WI38 (cell line): Measurements from ENCODE around the gene NR1D2.

Experiments used
- H3K4me3 ChIP-seq: 2 replicates; pipeline ENCODE4 v1.5.1; 2011; ENCODE audit warnings: low read depth, mild to moderate bottlenecking, control low read depth, low read length
- TF ChIP-seq, protein P1 (sequence below): IDR thresholded peaks from 2 replicates; pipeline ENCODE4 v1.5.1; 2012; ENCODE audit warnings: low read depth, mild to moderate bottlenecking, control low read depth, low read length

NR1D2 gene

DNA sequence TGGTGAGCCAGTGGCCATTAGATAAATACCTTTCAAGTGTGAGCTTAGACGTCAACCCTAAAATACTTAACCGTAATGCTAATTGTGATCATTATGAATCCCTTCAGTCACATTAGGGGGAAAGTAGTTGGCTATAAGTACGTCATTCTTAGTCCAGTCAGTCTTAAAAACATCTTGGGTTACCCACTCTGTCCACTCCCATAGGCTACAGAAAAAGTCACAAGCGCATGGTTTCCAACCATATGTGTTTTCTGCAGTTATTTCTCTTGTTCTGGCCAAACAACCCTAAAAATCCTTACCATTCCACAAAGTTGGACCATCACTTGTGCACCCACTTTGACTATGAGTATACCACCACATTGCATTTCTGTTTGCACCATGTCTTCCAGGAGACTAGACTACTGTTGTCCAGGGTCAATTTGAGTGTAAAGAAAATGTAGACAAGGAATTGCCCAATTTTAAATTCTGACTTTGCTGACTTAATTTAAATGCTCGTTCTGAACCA lies 24.9 kb upstream of the NR1D2 start:
- no peak overlapping the region for H3K4me3 ChIP-seq
- TF ChIP-seq, protein P1, sequence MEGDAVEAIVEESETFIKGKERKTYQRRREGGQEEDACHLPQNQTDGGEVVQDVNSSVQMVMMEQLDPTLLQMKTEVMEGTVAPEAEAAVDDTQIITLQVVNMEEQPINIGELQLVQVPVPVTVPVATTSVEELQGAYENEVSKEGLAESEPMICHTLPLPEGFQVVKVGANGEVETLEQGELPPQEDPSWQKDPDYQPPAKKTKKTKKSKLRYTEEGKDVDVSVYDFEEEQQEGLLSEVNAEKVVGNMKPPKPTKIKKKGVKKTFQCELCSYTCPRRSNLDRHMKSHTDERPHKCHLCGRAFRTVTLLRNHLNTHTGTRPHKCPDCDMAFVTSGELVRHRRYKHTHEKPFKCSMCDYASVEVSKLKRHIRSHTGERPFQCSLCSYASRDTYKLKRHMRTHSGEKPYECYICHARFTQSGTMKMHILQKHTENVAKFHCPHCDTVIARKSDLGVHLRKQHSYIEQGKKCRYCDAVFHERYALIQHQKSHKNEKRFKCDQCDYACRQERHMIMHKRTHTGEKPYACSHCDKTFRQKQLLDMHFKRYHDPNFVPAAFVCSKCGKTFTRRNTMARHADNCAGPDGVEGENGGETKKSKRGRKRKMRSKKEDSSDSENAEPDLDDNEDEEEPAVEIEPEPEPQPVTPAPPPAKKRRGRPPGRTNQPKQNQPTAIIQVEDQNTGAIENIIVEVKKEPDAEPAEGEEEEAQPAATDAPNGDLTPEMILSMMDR: no peak

- TF ChIP-seq, protein P1: no peak
- no peak overlapping the region for H3K4me3 ChIP-seq
Measured at GRCh38 chr3:23921052-23921511, 24.0 kb upstream of the NR1D2 start.

DNA sequence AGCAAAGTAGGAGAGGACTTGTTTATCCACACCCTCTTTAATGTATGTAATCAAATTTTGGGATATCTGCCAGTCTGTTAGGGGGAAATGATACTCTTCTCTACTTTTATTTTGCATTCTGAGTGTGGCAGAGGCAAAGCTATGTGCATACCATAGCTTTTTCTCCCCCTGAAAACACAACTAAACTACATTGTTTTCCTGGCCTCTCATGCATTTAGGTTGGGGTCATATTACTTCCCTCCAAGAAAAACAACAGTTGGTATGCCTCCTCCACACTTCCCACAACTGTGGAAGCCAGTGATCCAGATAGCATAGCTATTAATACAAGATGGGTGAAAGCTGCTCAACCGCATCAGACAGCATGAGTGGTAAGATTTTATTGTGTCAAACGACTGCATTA lies 21.3 kb upstream of the NR1D2 start:
- TF ChIP-seq, protein P1: no peak
- no peak overlapping the region for H3K4me3 ChIP-seq

GRCh38 chr3:23926246-23926645 lies 18.8 kb upstream of the NR1D2 start:
- TF ChIP-seq, protein P1: no peak
- H3K4me3 ChIP-seq: no peak overlapping the region

GRCh38 chr3:23926736-23927135 lies 18.4 kb upstream of the NR1D2 start:
- no peak overlapping the region for H3K4me3 ChIP-seq
- TF ChIP-seq, protein P1: no peak

DNA sequence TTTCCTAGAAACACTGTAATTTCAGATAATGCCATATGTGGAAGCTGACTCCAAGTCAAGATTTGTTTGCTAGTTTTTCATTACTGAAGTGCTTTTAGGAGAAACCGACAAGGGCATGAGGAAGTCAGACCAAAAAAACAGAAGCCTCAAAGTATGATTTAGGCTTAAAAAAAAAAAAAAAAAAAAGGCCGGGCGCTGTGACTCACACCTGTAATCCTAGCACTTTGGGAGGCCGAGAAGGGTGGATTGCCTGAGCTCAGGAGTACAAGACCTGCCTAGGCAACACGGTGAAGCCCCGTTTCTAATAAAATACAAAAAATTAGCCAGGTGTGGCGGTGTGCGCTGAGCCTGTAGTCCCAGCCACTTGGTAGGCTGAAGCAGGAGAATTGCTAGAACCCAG lies 16.6 kb upstream of the NR1D2 start:
- H3K4me3 ChIP-seq: no peak overlapping the region
- TF ChIP-seq, protein P1: no peak

DNA sequence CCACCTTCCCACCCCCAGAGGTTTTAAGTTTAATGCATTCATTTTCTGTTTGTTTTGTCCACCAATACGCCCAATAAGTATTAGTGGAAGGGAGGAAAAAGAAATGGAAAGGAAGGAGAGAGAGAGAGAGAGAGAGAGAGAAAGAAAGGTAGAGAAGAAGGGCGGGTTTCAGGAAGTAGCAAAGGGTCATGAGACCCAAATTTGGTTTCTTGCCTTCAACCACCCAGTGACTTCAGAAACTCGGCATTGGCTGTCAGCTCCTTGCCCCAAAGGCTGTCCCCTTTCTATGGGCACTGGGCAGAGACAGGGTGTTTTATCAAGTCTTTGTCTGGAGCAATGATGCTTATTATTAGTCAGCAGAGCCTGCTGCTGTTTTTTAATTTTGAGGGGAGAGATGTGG lies 13.5 kb upstream of the NR1D2 start:
- no peak overlapping the region for H3K4me3 ChIP-seq
- TF ChIP-seq, protein P1: no peak
